Endodermal cell (in vitro differentiated cells): Measurements from ENCODE around the gene C3orf18. TPM values are rescaled to one million over a fixed set of nuclear protein-coding genes. Genes with fewer than 3 reads are reported as not detected.

Experiments
- DNase-seq: peaks from one replicate; pipeline ENCODE4 v3.0.0-alpha.2; 2017
- H3K27ac ChIP-seq: 2 replicates; pipeline ENCODE4 v1.5.1; 2013; ENCODE audit warnings: mild to moderate bottlenecking, low read depth, low read length, moderate library complexity
- H3K27me3 ChIP-seq: 2 replicates; pipeline ENCODE4 v1.6.1; 2013; ENCODE audit warnings: mild to moderate bottlenecking, low read length, moderate library complexity; ENCODE audit not compliant: insufficient read depth, control insufficient read depth, poor library complexity, severe bottlenecking
- H3K36me3 ChIP-seq: 2 replicates; pipeline ENCODE4 v1.7.0; 2013; ENCODE audit warnings: mild to moderate bottlenecking, low read length, moderate library complexity; ENCODE audit not compliant: control insufficient read depth, insufficient read depth
- H3K4me1 ChIP-seq: one replicate; pipeline ENCODE4 v1.7.0; 2013; ENCODE audit warnings: low read length; ENCODE audit not compliant: control insufficient read depth, insufficient read depth
- H3K4me3 ChIP-seq: 2 replicates; pipeline ENCODE4 v1.5.1; 2013; ENCODE audit warnings: mild to moderate bottlenecking, low read length, moderate library complexity
- H3K9ac ChIP-seq: 2 replicates; pipeline ENCODE4 v1.6.1; 2013; ENCODE audit warnings: mild to moderate bottlenecking, low read length, moderate library complexity; ENCODE audit not compliant: poor library complexity, severe bottlenecking; ENCODE audit errors: extremely low read depth
- H3K9me3 ChIP-seq: 2 replicates; pipeline ENCODE4 v1.6.1; 2013; ENCODE audit warnings: mild to moderate bottlenecking, low read length, moderate library complexity; ENCODE audit not compliant: control insufficient read depth
- H3K27ac Mint-ChIP-seq: 2 replicates; pipeline ENCODE4 v1.8.0; 2020; ENCODE audit warnings: mixed read lengths
- H3K27me3 Mint-ChIP-seq: 2 replicates; pipeline ENCODE4 v1.8.0; 2021; ENCODE audit warnings: mild to moderate bottlenecking, mixed read lengths; ENCODE audit not compliant: insufficient read depth
- H3K36me3 Mint-ChIP-seq: 2 replicates; pipeline ENCODE4 v1.8.0; 2020; ENCODE audit warnings: low read depth, mixed read lengths
- H3K4me1 Mint-ChIP-seq: 2 replicates; pipeline ENCODE4 v1.8.0; 2020; ENCODE audit warnings: mixed read lengths
- H3K4me3 Mint-ChIP-seq: 2 replicates; pipeline ENCODE4 v1.8.0; 2020; ENCODE audit warnings: mild to moderate bottlenecking, moderate library complexity, mixed read lengths
- H3K9me3 Mint-ChIP-seq: 2 replicates; pipeline ENCODE4 v1.8.0; 2020; ENCODE audit warnings: mild to moderate bottlenecking, mixed read lengths
- WGBS, 2 experiments: methylation state at CpG; one replicate each; pipeline versions ENCODE4 v1.1.5 to v1.1.7; 2013; ENCODE audit warnings: missing lambda C conversion rate in 2 of 2, mixed read lengths in 1 of 2; ENCODE audit not compliant: insufficient coverage in 1 of 2, insufficient read length in 1 of 2; 5-methylcytosine and 5-hydroxymethylcytosine counted together
- total RNA-seq, 2 donors: library from RNA; stranded (reverse); fragmentation: NEBNext Ultra II Directional in 1 of 2; extraction: Animal tissue kit (Norgen Biotek cat#: 25700) in 1 of 2; gene quantifications; 2 replicates in 1 of 2; 3 replicates in 1 of 2; pipeline ENCODE4 v1.2.1, GENCODE V29; 2021
- TF ChIP-seq, protein P1 (sequence below): fragments of 200-600 bp; sonication (generic); conservative IDR thresholded peaks from 2 replicates; pipeline ENCODE4 v1.5.0; 2021; ENCODE audit warnings: antibody characterized with exemption, mild to moderate bottlenecking

C3orf18 gene
- total RNA-seq, 2 donors from 2014 or later, result 14.4 to 16.9 TPM

DNA sequence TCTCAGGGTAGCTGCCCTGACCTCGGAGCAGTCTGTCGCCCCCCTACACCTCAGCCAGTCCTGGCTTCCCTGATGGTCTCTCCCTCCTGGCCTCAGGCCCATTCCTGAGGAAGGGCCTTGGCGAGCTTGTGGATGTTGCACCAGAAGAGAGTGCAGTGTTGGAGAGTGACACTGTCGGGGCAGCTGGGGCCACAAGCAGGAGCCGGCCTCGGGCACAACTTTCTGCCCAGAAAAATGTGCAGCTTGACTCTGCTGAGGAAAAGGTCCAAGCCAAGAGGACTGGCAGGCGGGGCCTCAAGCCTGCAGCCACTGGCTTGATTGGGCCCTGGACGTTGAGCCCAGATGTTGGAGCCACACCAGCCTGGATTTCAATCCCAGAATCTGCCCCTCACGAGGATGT, 14.5 kb upstream of the C3orf18 start:
- Histone ChIP-seq H3K4me1 (peaks cover 2% of the 10 kb centered on the region), H3K9me3 (no peaks in the 10 kb centered on the region), H3K27me3 (no peaks in the 10 kb centered on the region), H3K27ac (no peak overlapping the region), H3K36me3 (peaks cover 17% of the 10 kb centered on the region), H3K9ac (no peak overlapping the region), H3K4me3 (no peak overlapping the region)
- Mint-ChIP-seq H3K9me3 (no peaks in the 10 kb centered on the region), H3K36me3 (peaks cover 4% of the 10 kb centered on the region), H3K27ac (no peak overlapping the region), H3K27me3 (no peaks in the 10 kb centered on the region), H3K4me1 (no peaks in the 10 kb centered on the region), H3K4me3 (no peak overlapping the region)
- TF ChIP-seq, protein P1, sequence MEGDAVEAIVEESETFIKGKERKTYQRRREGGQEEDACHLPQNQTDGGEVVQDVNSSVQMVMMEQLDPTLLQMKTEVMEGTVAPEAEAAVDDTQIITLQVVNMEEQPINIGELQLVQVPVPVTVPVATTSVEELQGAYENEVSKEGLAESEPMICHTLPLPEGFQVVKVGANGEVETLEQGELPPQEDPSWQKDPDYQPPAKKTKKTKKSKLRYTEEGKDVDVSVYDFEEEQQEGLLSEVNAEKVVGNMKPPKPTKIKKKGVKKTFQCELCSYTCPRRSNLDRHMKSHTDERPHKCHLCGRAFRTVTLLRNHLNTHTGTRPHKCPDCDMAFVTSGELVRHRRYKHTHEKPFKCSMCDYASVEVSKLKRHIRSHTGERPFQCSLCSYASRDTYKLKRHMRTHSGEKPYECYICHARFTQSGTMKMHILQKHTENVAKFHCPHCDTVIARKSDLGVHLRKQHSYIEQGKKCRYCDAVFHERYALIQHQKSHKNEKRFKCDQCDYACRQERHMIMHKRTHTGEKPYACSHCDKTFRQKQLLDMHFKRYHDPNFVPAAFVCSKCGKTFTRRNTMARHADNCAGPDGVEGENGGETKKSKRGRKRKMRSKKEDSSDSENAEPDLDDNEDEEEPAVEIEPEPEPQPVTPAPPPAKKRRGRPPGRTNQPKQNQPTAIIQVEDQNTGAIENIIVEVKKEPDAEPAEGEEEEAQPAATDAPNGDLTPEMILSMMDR, result no peak
- no peak for DNase-seq
- WGBS, 2 experiments, result 67 to 82% methylated on average over 5 to 9 of the region's 9 CpGs

DNA sequence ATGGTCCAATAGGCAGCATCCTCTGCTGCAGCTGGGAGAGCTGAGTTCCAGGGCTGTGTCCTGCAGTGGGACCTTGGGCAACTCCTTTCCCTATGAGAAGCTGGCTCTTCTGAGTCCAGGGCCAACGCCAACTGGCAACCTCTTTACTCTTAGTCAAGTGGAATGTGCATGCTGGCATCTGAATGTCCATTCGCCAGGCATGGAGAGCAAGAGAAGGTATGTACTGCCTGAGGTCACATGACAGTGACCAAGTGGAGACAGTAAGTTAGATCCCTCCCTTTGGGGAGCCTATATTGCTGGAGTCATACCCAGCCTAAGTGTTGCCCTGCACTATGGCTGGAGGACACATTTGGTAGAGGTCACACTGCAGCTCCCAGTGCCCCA, 13.9 kb upstream of the C3orf18 start:
- no peaks in the 10 kb centered on the region for H3K4me1 Mint-ChIP-seq
- Histone ChIP-seq H3K36me3 (peaks cover 17% of the 10 kb centered on the region), H3K4me3 (no peak overlapping the region), H3K9ac (no peak overlapping the region), H3K27me3 (no peaks in the 10 kb centered on the region), H3K4me1 (peaks cover 2% of the 10 kb centered on the region), H3K9me3 (no peaks in the 10 kb centered on the region), H3K27ac (no peak overlapping the region)
- TF ChIP-seq, protein P1, result no peak
- H3K9me3 Mint-ChIP-seq, result no peaks in the 10 kb centered on the region
- no peak for DNase-seq
- no peaks in the 10 kb centered on the region for H3K27me3 Mint-ChIP-seq
- H3K27ac Mint-ChIP-seq, result no peak overlapping the region
- H3K4me3 Mint-ChIP-seq, result no peak overlapping the region
- peaks cover 4% of the 10 kb centered on the region for H3K36me3 Mint-ChIP-seq
- 98 to 100% methylated on average over 2 of the region's 2 CpGs for WGBS, 2 experiments

DNA sequence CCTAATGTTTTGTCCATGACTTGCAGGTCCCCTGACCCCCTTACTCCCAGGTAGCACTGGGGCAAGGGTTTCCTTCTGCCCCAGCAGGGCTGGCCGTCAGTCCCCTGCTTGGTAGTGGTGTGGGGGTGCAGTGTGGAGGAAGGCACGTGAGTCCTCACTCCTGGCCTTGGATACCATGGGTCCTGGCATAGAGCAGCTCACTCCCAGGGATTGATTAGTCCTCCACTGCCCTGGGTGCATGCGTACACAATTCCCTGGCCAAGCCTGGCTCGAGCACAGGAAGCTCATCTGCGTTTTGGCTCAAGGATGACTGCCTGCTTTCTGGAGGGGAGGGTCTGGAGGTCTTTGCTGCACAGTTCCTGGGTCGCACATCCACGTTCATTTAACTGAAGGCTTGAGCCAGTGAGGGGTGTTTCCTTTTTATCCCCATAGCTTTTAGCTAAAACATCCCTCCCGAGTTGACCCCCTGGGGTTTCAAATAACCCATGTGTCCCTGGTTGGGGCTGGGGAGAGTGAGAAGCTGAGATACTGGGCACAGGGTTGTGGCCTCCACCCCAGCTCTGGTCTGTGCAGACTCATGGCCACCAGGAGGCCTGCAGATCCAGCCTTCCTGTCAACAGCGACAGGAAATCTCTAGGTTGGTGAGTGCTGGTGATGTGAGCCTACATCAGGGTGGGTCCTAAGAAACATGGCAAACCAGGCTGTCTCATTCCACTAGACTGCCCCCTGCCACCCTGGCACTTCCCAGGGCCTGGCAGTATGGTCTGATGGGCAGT, 13.3 kb upstream of the C3orf18 start:
- no peak overlapping the region for H3K4me3 Mint-ChIP-seq
- no peaks in the 10 kb centered on the region for H3K27me3 Mint-ChIP-seq
- no peaks in the 10 kb centered on the region for H3K9me3 Mint-ChIP-seq
- Histone ChIP-seq H3K9ac (no peak overlapping the region), H3K4me1 (peaks cover 2% of the 10 kb centered on the region), H3K4me3 (no peak overlapping the region), H3K36me3 (peaks cover 17% of the 10 kb centered on the region), H3K27me3 (no peaks in the 10 kb centered on the region), H3K27ac (no peak overlapping the region), H3K9me3 (no peaks in the 10 kb centered on the region)
- peaks cover 6% of the 10 kb centered on the region for H3K36me3 Mint-ChIP-seq
- 92 to 97% methylated on average over 5 to 9 of the region's 9 CpGs for WGBS, 2 experiments
- H3K27ac Mint-ChIP-seq, result no peak overlapping the region
- no peaks in the 10 kb centered on the region for H3K4me1 Mint-ChIP-seq
- TF ChIP-seq, protein P1, result peak; percentile 41
- DNase-seq, result no peak
